Stimulated activated naive CD8-positive, alpha-beta T cell treated with anti-CD3 and anti-CD28 coated beads, Interleukin-15, amount 100 ng/mL, for 72 hours (primary cell): Measurements from ENCODE around the gene ESD.
"Not testable (repeated sequence)": the region's sequence is repeated elsewhere in the genome, so short reads cannot be mapped to it uniquely, and the experiment has no call there.

Experiments
- ATAC-seq: fragments of 150-1000 bp; cut with Tn5 transposase; 2 replicates; pipeline ENCODE4 v1.10.0; 2021; ENCODE audit warnings: mild to moderate bottlenecking, moderate library complexity
- DNase-seq, 2 donors: peaks; one replicate each; pipeline ENCODE4 v3.0.0; 2021 to 2022
- H3K27ac Mint-ChIP-seq, 2 donors: one replicate each; pipeline ENCODE4 v1.8.0; 2022; ENCODE audit warnings: mild to moderate bottlenecking in 2 of 2, mixed read lengths in 2 of 2, moderate library complexity in 2 of 2
- H3K27me3 Mint-ChIP-seq: one replicate; pipeline ENCODE4 v1.8.0; 2022; ENCODE audit warnings: mixed read lengths
- H3K4me1 Mint-ChIP-seq: one replicate; pipeline ENCODE4 v1.8.0; 2022; ENCODE audit warnings: mild to moderate bottlenecking, mixed read lengths
- H3K4me3 Mint-ChIP-seq, 2 donors: one replicate each; pipeline ENCODE4 v1.8.0; 2022; ENCODE audit warnings: mild to moderate bottlenecking in 2 of 2, mixed read lengths in 2 of 2, moderate library complexity in 1 of 2
- H3K9me3 Mint-ChIP-seq, 2 donors: one replicate each; pipeline ENCODE4 v1.8.0; 2022; ENCODE audit warnings: mixed read lengths in 2 of 2

Gene ESD

DNA sequence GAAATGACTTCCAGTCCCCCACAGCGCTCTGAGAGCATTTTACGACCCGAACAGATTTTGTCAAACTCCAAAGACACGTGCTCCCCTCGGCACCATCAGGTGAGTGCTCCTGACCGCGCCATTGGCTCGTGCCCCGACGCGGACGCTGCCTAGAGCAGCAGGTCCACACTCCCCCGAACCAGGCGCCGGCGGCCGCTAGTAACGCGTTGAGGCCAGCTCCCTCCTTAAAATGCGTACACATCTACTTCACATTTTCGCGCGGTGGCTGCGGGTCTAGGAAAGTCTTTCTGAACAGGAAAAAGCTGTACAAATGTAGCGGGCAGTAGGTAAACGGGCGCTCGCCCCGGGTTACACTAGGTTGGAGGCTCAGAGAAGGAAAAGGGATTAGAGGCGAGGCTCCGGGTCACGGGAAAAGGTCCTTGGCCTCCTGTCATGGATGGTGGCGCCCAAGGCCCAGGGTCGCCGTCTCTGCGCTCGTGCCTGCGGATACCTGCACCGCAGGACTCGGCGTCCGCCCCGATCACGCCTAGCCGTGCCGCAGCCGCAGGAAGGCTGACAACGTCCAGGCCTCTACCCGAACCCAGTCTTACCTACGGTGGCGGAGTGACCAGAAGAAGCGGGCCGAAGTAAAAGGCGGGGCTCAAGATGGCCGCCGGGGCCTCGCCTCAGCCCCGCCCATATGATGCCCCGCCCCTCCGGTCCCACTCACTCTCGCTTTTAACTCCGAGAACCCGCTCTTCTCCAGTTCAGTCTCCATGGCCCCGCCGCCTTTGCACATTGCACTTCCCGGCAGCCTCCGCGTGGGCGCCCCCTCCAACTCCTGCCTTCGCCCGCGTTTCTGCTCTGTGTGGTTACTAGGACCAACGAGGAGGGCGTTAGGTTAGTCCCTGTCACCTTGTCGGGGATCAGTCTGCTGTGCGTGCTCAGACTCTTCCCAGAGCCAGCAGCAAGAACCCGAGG is at the start of gene ESD:
ESD (minus strand) TSS at position 647 of the 960 bp plus-strand sequence. CDS start 5,748 bp downstream, outside the sequence.
- peaks cover 35% of the 10 kb centered on the region for H3K4me1 Mint-ChIP-seq
- DNase-seq (peak; percentile 86 to 92), ATAC-seq (peak; percentile 93)
- H3K27me3 Mint-ChIP-seq: no peaks in the 10 kb centered on the region
- peak within 1 kb of the TSS; percentile 99 for H3K27ac Mint-ChIP-seq
- H3K9me3 Mint-ChIP-seq: no peaks in the 10 kb centered on the region
- peak within 1 kb of the TSS; percentile 89 to 93 for H3K4me3 Mint-ChIP-seq

GRCh38 chr13:46846726-46847125 is 49.8 kb upstream of the ESD start:
- DNase-seq: no peak
- Mint-ChIP-seq H3K4me1 (no peaks in the 10 kb centered on the region), H3K4me3 (no peak overlapping the region), H3K27ac (peak overlapping the region in 1 of 2 donors; percentile 6), H3K9me3 (no peaks in the 10 kb centered on the region), H3K27me3 (no peaks in the 10 kb centered on the region)
- ATAC-seq: no peak

GRCh38 chr13:46845146-46845545 is 48.2 kb upstream of the ESD start:
- H3K27me3 Mint-ChIP-seq: no peaks in the 10 kb centered on the region
- DNase-seq: no peak

DNA sequence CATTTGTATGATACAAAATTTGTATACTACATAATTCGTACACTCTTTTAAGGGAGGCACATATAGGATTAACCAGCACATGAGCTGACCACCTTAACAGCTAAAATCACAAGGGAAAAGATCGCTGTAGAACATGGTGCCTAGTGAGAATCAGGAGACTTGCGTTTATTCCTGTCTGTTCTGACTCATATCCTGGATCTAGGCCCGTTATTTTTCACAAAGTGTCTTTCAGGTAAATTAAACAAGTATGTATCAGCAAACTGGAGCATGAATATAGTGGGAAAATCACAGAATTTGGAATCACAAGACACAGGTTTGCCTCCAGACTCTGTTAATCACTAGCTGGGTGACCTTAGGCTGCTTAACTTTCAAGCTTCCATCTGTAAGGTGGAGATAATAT is 47.5 kb upstream of the ESD start:
- ATAC-seq (no peak), DNase-seq (no peak)
- H3K4me3 Mint-ChIP-seq: no peak overlapping the region
- no peaks in the 10 kb centered on the region for H3K4me1 Mint-ChIP-seq
- no peaks in the 10 kb centered on the region for H3K27me3 Mint-ChIP-seq
- H3K27ac Mint-ChIP-seq: no peak overlapping the region
- H3K9me3 Mint-ChIP-seq: no peaks in the 10 kb centered on the region

More at GRCh38 chr13:46845146-46845545, 48.2 kb upstream of the ESD start:
- no peaks in the 10 kb centered on the region for H3K4me1 Mint-ChIP-seq
- peak overlapping the region in 1 of 2 donors; percentile 55 for H3K27ac Mint-ChIP-seq
- H3K4me3 Mint-ChIP-seq: no peak overlapping the region
- no peaks in the 10 kb centered on the region for H3K9me3 Mint-ChIP-seq
- no peak for ATAC-seq

DNA sequence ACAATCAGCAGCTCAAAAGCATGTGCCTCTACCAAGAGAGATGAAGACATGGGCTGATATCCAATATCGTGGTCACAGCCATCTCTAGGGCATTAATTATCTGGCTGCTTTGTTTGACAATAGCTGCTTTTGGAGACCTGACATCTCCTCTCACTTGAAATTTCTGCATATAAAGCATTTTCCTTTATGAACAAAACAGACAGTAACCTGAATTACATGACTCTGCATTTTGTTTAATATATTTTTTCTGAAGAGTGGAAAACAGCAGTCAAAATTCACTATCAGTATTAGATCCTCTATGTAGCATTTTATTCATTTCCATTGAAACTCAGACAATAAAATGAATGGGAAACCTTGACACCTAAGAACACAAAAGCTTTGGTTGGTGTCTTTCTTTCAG is 42.4 kb upstream of the ESD start:
- Mint-ChIP-seq H3K4me1 (no peaks in the 10 kb centered on the region), H3K27me3 (no peaks in the 10 kb centered on the region), H3K27ac (no peak overlapping the region), H3K9me3 (no peaks in the 10 kb centered on the region), H3K4me3 (no peak overlapping the region)
- no peak for DNase-seq
- ATAC-seq: no peak

GRCh38 chr13:46834657-46835056 is 37.7 kb upstream of the ESD start:
- Mint-ChIP-seq H3K4me1 (no peaks in the 10 kb centered on the region), H3K27me3 (no peaks in the 10 kb centered on the region), H3K27ac (no peak overlapping the region), H3K9me3 (no peaks in the 10 kb centered on the region), H3K4me3 (no peak overlapping the region)
- DNase-seq: no peak
- no peak for ATAC-seq

DNA sequence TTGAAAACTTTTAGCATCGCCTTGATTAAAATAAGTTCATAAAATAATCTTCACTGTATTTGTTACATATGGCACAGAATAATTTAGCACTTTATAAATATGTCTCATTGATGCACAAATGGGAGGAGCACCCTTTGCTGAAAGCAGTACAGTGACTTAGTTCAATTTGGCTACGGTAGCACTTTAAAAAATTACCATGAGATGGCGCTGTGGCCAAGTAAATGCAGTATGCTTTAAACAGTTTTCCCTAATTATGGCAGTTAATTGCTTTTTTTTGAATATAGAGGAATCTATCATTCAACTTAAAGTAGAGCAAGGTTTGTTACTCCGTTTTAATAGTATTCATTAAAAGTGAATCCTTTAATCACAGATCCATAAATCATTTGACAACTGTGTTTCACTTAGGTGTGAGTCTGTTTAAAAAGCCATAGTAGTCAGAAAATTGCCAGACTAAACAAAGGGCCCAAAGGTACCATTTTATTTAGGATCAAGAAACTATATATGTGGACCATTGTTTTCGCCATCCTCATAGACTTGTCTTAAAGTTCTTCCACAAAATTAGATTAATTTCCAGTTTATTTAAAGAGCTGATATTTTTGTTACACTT is 34.7 kb upstream of the ESD start:
- DNase-seq (peak; percentile 17), ATAC-seq (no peak)
- no peaks in the 10 kb centered on the region for H3K27me3 Mint-ChIP-seq

GRCh38 chr13:46830405-46831005 is 33.5 kb upstream of the ESD start:
- no peak for ATAC-seq
- Mint-ChIP-seq H3K27me3 (no peaks in the 10 kb centered on the region), H3K4me3 (no peak overlapping the region), H3K4me1 (no peaks in the 10 kb centered on the region), H3K27ac (no peak overlapping the region), H3K9me3 (no peaks in the 10 kb centered on the region)
- no peak for DNase-seq

More for the DNA sequence above, 34.7 kb upstream of the ESD start:
- Mint-ChIP-seq H3K4me1 (no peaks in the 10 kb centered on the region), H3K27ac (no peak overlapping the region), H3K4me3 (no peak overlapping the region), H3K9me3 (no peaks in the 10 kb centered on the region)

- no peaks in the 10 kb centered on the region for H3K9me3 Mint-ChIP-seq
- DNase-seq (no peak), ATAC-seq (no peak)
- H3K27ac Mint-ChIP-seq: no peak overlapping the region
- no peaks in the 10 kb centered on the region for H3K4me1 Mint-ChIP-seq
- no peak overlapping the region for H3K4me3 Mint-ChIP-seq
- no peaks in the 10 kb centered on the region for H3K27me3 Mint-ChIP-seq
Measured at GRCh38 chr13:46822551-46822950, 25.6 kb upstream of the ESD start.

DNA sequence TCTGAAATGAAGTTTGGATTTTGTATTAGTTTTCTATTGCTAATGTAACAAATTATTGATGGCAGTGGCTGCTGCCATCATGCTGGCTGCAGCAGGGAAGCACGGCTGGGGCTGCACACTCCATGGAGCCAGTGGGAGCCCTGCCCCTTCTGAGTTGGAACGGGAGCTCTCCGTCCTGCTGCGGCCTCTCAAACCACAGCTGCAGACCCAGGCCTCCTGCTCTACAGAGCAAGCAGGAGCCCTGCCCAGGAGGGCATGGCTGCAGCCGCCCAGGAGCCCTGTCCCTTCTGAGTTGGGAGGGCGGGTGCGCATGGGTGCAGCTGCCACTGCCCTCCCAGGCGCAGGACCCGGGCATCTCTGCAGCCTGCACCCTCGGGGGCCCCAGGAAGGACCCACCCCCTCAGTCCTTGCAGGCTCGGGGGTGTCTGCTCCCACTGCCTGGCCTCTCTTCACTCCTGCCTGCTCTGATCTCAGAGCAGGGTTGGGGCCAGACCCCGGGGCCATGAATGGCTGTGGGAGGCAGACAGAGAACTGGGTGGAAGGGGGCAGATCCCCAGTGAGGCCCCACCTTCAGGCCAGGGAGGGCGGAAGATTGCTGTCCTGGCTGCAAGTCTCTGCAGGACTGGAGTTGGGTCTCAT is 21.0 kb upstream of the ESD start:
- DNase-seq: no peak
- Mint-ChIP-seq H3K27me3 (no peaks in the 10 kb centered on the region), H3K4me3 (no peak overlapping the region), H3K4me1 (no peaks in the 10 kb centered on the region), H3K27ac (no peak overlapping the region), H3K9me3 (peaks cover 6 to 8% of the 10 kb centered on the region in 2 donors)
- peak; percentile 46 for ATAC-seq

DNA sequence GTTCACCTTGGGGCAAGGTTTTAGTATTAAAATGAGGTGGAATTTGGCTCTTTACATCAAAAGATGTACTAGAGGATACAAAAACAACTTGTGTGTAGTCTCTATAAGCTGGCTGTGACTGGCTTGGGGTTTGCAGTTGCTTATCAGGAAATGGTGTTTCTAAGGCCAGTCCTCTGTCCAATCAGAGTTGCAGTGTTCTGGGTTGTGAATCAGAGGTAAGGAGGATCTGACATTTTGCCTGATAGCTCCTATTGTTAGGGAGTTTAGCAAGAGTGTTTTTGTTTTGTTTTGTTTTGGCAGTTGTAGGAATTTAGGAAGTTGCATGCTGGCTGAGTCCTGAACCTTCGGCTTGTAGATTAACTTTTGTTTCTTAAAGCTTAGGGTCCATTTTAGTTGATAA is 20.1 kb upstream of the ESD start:
- ATAC-seq: no peak
- no peak for DNase-seq
- peaks cover 4% of the 10 kb centered on the region for H3K4me1 Mint-ChIP-seq

GRCh38 chr13:46816371-46816770 is 19.4 kb upstream of the ESD start:
- H3K4me3 Mint-ChIP-seq: no peak overlapping the region
- no peaks in the 10 kb centered on the region for H3K27me3 Mint-ChIP-seq
- H3K9me3 Mint-ChIP-seq: peaks cover 18 to 20% of the 10 kb centered on the region in 2 donors
- DNase-seq (no peak), ATAC-seq (no peak)
- H3K4me1 Mint-ChIP-seq: peaks cover 5% of the 10 kb centered on the region
- no peak overlapping the region for H3K27ac Mint-ChIP-seq

More for the DNA sequence above, 20.1 kb upstream of the ESD start:
- Mint-ChIP-seq H3K4me3 (no peak overlapping the region), H3K9me3 (peaks cover 13 to 16% of the 10 kb centered on the region in 2 donors), H3K27ac (peak overlapping the region in 1 of 2 donors; percentile 27), H3K27me3 (no peaks in the 10 kb centered on the region)

DNA sequence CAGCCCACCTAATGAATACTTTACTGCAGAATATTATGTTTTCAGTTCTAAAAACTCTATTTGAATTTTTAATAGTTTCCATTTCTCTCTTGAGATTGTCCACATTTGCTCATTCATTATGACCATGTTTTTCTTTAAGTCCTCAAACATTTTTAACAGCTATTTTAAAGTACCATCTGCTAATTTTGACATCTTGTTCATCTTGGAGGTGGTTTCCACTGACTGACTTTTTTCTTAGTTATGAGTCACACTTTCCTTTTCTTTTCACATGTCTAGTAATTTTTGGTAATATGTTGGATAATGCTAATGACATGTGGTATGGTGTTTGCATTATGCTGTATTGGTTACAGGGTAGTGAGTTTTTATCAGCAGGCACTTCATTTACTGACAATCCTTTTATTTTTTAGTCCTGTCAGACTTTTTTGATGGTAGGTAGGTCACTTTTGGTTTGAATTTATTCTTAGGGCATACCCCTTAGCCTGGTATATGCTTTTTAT is 15.4 kb upstream of the ESD start:
- ATAC-seq (peak; percentile 43), DNase-seq (no peak)
- Mint-ChIP-seq H3K9me3 (peaks cover 18 to 20% of the 10 kb centered on the region in 2 donors), H3K4me1 (peaks cover 5% of the 10 kb centered on the region), H3K27ac (no peak overlapping the region), H3K4me3 (no peak overlapping the region), H3K27me3 (no peaks in the 10 kb centered on the region)

- no peaks in the 10 kb centered on the region for H3K27me3 Mint-ChIP-seq
- H3K4me3 Mint-ChIP-seq: no peak overlapping the region
- H3K27ac Mint-ChIP-seq: no peak overlapping the region
- DNase-seq (no peak), ATAC-seq (no peak)
- H3K9me3 Mint-ChIP-seq: peaks cover 18 to 20% of the 10 kb centered on the region in 2 donors
- H3K4me1 Mint-ChIP-seq: peaks cover 5% of the 10 kb centered on the region
Measured at GRCh38 chr13:46810440-46810839, 13.5 kb upstream of the ESD start.

DNA sequence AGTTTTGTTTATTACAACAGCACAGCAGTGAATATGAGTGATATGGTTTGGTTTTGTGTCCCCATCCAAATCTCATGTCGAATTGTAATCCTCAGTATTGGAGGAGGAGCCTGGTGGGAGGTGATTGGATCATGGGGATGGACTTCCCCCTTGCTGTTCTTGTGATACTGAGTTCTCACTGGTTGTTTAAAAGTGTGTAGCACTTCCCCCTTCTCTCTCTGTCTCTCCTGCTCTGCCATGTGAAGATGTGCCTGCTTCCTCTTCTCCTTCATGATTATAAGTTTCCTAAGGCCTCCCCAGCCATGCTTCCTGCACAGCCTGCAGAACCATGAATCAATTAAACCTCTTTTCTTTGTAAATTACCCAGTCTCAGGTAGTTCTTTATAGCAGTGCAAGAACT is 8.0 kb upstream of the ESD start:
- H3K27ac Mint-ChIP-seq, H3K4me1 Mint-ChIP-seq, ATAC-seq, H3K4me3 Mint-ChIP-seq, H3K9me3 Mint-ChIP-seq, DNase-seq, H3K27me3 Mint-ChIP-seq: not testable (repeated sequence)
